CD8-positive, alpha-beta memory T cell (primary cell): ENCODE data around the gene PHTF2. TPM values are rescaled to one million over a fixed set of nuclear protein-coding genes. Genes with fewer than 3 reads are reported as not detected.
"Not testable (repeated sequence)": the region's sequence is repeated elsewhere in the genome, so short reads cannot be mapped to it uniquely, and the experiment has no call there.

Experiments
- CTCF ChIA-PET: fragments of 350-600 bp; sonication (Branson Sonifier 250); formaldehyde crosslinking; loops from one replicate; lab custom pipeline; 2021; ENCODE audit warnings: antibody characterized with exemption; lab: Charles Lee
- POLR2A ChIA-PET: fragments of 350-600 bp; sonication (Branson Sonifier 250); formaldehyde crosslinking; loops from one replicate; lab custom pipeline; 2021; ENCODE audit warnings: antibody characterized with exemption; lab: Charles Lee
- DNase-seq, 5 donors: peaks; one replicate each; pipeline versions ENCODE4 v3.0.0 to v3.0.0-alpha.2; 2020 to 2022; ENCODE audit warnings: mixed read lengths in 1 of 5
- H3K27ac ChIP-seq: one replicate; pipeline ENCODE4 v1.7.0; 2013; ENCODE audit warnings: low read depth, mild to moderate bottlenecking, low read length, moderate library complexity
- H3K27me3 ChIP-seq: 2 replicates; pipeline ENCODE4 v1.7.0; 2013; ENCODE audit warnings: low read length, mild to moderate bottlenecking; ENCODE audit not compliant: insufficient read depth, poor library complexity, severe bottlenecking
- H3K36me3 ChIP-seq: 2 replicates; pipeline ENCODE4 v1.7.0; 2013; ENCODE audit warnings: mild to moderate bottlenecking, low read length, moderate library complexity; ENCODE audit not compliant: insufficient read depth
- H3K4me1 ChIP-seq: 2 replicates; pipeline ENCODE4 v1.7.0; 2013; ENCODE audit warnings: mild to moderate bottlenecking, low read length, moderate library complexity; ENCODE audit not compliant: insufficient read depth
- H3K4me3 ChIP-seq: 2 replicates; pipeline ENCODE4 v1.7.0; 2013; ENCODE audit warnings: mild to moderate bottlenecking, low read length
- H3K9me3 ChIP-seq: 2 replicates; pipeline ENCODE4 v1.7.0; 2013; ENCODE audit warnings: mild to moderate bottlenecking, low read length
- H3K27ac Mint-ChIP-seq, 8 donors: one replicate each; pipeline ENCODE4 v1.8.0; 2020 to 2021; ENCODE audit warnings: mixed read lengths in 8 of 8, mild to moderate bottlenecking in 6 of 8, inconsistent platforms in 3 of 8, moderate library complexity in 3 of 8
- H3K27me3 Mint-ChIP-seq, 2 donors: one replicate each; pipeline ENCODE4 v1.8.0; 2020 to 2021; ENCODE audit warnings: mixed read lengths in 2 of 2, mild to moderate bottlenecking in 1 of 2, moderate library complexity in 1 of 2
- H3K36me3 Mint-ChIP-seq, 3 donors: one replicate each; pipeline ENCODE4 v1.8.0; 2020 to 2021; ENCODE audit warnings: mixed read lengths in 3 of 3, inconsistent platforms in 1 of 3, mild to moderate bottlenecking in 1 of 3
- H3K4me1 Mint-ChIP-seq, 3 donors: one replicate each; pipeline ENCODE4 v1.8.0; 2020 to 2021; ENCODE audit warnings: mixed read lengths in 3 of 3, inconsistent platforms in 1 of 3, mild to moderate bottlenecking in 1 of 3
- H3K4me3 Mint-ChIP-seq, 7 donors: one replicate each; pipeline ENCODE4 v1.8.0; 2020 to 2021; ENCODE audit warnings: mixed read lengths in 7 of 7, mild to moderate bottlenecking in 6 of 7, moderate library complexity in 4 of 7, inconsistent platforms in 2 of 7
- H3K9me3 Mint-ChIP-seq, 5 donors: one replicate each; pipeline ENCODE4 v1.8.0; 2020 to 2022; ENCODE audit warnings: mixed read lengths in 5 of 5, mild to moderate bottlenecking in 3 of 5, moderate library complexity in 2 of 5, inconsistent platforms in 1 of 5
- polyA plus RNA-seq: library from polyadenylated mRNA; unstranded; fragments of 300-500 nt; fragmentation: Illumina TruSeq; gene quantifications from one replicate; pipeline ENCODE4 v1.2.3, GENCODE V29; 2021
- total RNA-seq, 2 experiments: library from RNA; stranded (reverse); gene quantifications; one replicate each; pipeline ENCODE4 v1.2.3, GENCODE V29; 2021

Gene PHTF2
- total and polyA plus RNA-seq, 3 experiments from 2014 or later = 13.7 to 44.5 (median 39.3) TPM

GRCh38 chr7:77833136-77833535 lies 34.6 kb downstream of the PHTF2 start:
- ChIA-PET CTCF (no interaction called here), POLR2A (interaction anchor here (1.1 kb wide), 1 partner anchor 20 kb away, joined by 3 read pairs; no protein-coding TSS in a partner anchor)
- no peaks in the 10 kb centered on the region for H3K27me3 Mint-ChIP-seq

GRCh38 chr7:77836425-77836824 lies 37.9 kb downstream of the PHTF2 start:
- H3K27me3 Mint-ChIP-seq, H3K4me3 ChIP-seq, H3K9me3 Mint-ChIP-seq, POLR2A ChIA-PET, H3K4me3 Mint-ChIP-seq, CTCF ChIA-PET, H3K36me3 Mint-ChIP-seq, H3K9me3 ChIP-seq, H3K27me3 ChIP-seq, DNase-seq, H3K36me3 ChIP-seq, H3K27ac ChIP-seq: not testable (repeated sequence)
- peaks cover 11% of the 10 kb centered on the region for H3K4me1 ChIP-seq
- Mint-ChIP-seq H3K27ac (peak overlapping the region in 1 of 8 donors; percentile 38), H3K4me1 (peaks cover 27 to 62% (median 57%) of the 10 kb centered on the region in 3 donors)

More at GRCh38 chr7:77833136-77833535, 34.6 kb downstream of the PHTF2 start:
- H3K9me3 Mint-ChIP-seq = no peaks in the 10 kb centered on the region
- H3K27me3 ChIP-seq = no peaks in the 10 kb centered on the region
- H3K4me3 Mint-ChIP-seq = peak overlapping the region in 4 of 7 donors; percentile 0 to 43 (median 24)
- no peaks in the 10 kb centered on the region for H3K36me3 ChIP-seq
- peak overlapping the region in 1 of 8 donors; percentile 13 for H3K27ac Mint-ChIP-seq
- H3K27ac ChIP-seq = no peak overlapping the region
- H3K4me3 ChIP-seq = no peak overlapping the region
- H3K4me1 ChIP-seq = peaks cover 4% of the 10 kb centered on the region
- H3K36me3 Mint-ChIP-seq = peaks cover 0 to 4% (median 0%) of the 10 kb centered on the region in 3 donors
- no peak for DNase-seq
- peaks cover 32 to 70% (median 67%) of the 10 kb centered on the region in 3 donors for H3K4me1 Mint-ChIP-seq
- H3K9me3 ChIP-seq = no peaks in the 10 kb centered on the region

- DNase-seq = no peak
- Mint-ChIP-seq H3K27me3 (no peaks in the 10 kb centered on the region), H3K36me3 (peaks cover 0 to 6% (median 2%) of the 10 kb centered on the region in 3 donors), H3K27ac (no peak overlapping the region), H3K9me3 (no peaks in the 10 kb centered on the region), H3K4me1 (peaks cover 23 to 58% (median 49%) of the 10 kb centered on the region in 3 donors), H3K4me3 (no peak overlapping the region)
- H3K9me3 ChIP-seq = no peaks in the 10 kb centered on the region
- H3K4me1 ChIP-seq = peaks cover 11% of the 10 kb centered on the region
- no peaks in the 10 kb centered on the region for H3K27me3 ChIP-seq
- POLR2A ChIA-PET = no interaction called here
- no peak overlapping the region for H3K4me3 ChIP-seq
- no peaks in the 10 kb centered on the region for H3K36me3 ChIP-seq
- H3K27ac ChIP-seq = no peak overlapping the region
- CTCF ChIA-PET = no interaction called here
These were observed 38.7 kb downstream of the PHTF2 start for GRCh38 chr7:77837275-77837674.

GRCh38 chr7:77837966-77838365 lies 39.4 kb downstream of the PHTF2 start:
- H3K4me3 ChIP-seq = no peak overlapping the region
- H3K4me1 ChIP-seq = peaks cover 11% of the 10 kb centered on the region
- no peaks in the 10 kb centered on the region for H3K27me3 Mint-ChIP-seq
- H3K36me3 ChIP-seq = no peaks in the 10 kb centered on the region
- ChIA-PET POLR2A (no interaction called here), CTCF (no interaction called here)
- peak overlapping the region in 2 of 8 donors; percentile 26 to 33 for H3K27ac Mint-ChIP-seq
- H3K27ac ChIP-seq = no peak overlapping the region
- H3K4me1 Mint-ChIP-seq = peaks cover 21 to 54% (median 45%) of the 10 kb centered on the region in 3 donors
- no peaks in the 10 kb centered on the region for H3K27me3 ChIP-seq
- H3K36me3 Mint-ChIP-seq = peaks cover 0 to 6% (median 4%) of the 10 kb centered on the region in 3 donors
- H3K9me3 Mint-ChIP-seq = no peaks in the 10 kb centered on the region
- no peaks in the 10 kb centered on the region for H3K9me3 ChIP-seq
- H3K4me3 Mint-ChIP-seq = no peak overlapping the region
- no peak for DNase-seq

- no peak overlapping the region for H3K27ac ChIP-seq
- CTCF ChIA-PET = no interaction called here
- H3K36me3 ChIP-seq = no peaks in the 10 kb centered on the region
These were observed 40.4 kb downstream of the PHTF2 start for GRCh38 chr7:77838929-77839491.

GRCh38 chr7:77839919-77840318 lies 41.3 kb downstream of the PHTF2 start:
- CTCF ChIA-PET = no interaction called here
- Histone ChIP-seq H3K36me3 (no peaks in the 10 kb centered on the region), H3K27ac (no peak overlapping the region), H3K9me3 (no peaks in the 10 kb centered on the region), H3K4me1 (peaks cover 7% of the 10 kb centered on the region), H3K27me3 (no peaks in the 10 kb centered on the region), H3K4me3 (no peak overlapping the region)
- Mint-ChIP-seq H3K4me3 (no peak overlapping the region), H3K27ac (peak overlapping the region in 2 of 8 donors; percentile 15 to 31), H3K4me1 (peaks cover 10 to 40% (median 32%) of the 10 kb centered on the region in 3 donors), H3K9me3 (no peaks in the 10 kb centered on the region), H3K36me3 (peaks cover 0 to 11% (median 4%) of the 10 kb centered on the region in 3 donors), H3K27me3 (no peaks in the 10 kb centered on the region)
- no peak for DNase-seq
- POLR2A ChIA-PET = no interaction called here

More at GRCh38 chr7:77838929-77839491, 40.4 kb downstream of the PHTF2 start:
- H3K36me3 Mint-ChIP-seq = peaks cover 0 to 9% (median 4%) of the 10 kb centered on the region in 3 donors
- Histone ChIP-seq H3K9me3 (no peaks in the 10 kb centered on the region), H3K4me1 (peaks cover 11% of the 10 kb centered on the region), H3K27me3 (no peaks in the 10 kb centered on the region), H3K4me3 (no peak overlapping the region)
- no peak overlapping the region for H3K4me3 Mint-ChIP-seq
- DNase-seq = no peak
- POLR2A ChIA-PET = no interaction called here
- H3K27me3 Mint-ChIP-seq = no peaks in the 10 kb centered on the region
- peaks cover 15 to 48% (median 39%) of the 10 kb centered on the region in 3 donors for H3K4me1 Mint-ChIP-seq
- H3K9me3 Mint-ChIP-seq = no peaks in the 10 kb centered on the region
- peak overlapping the region in 3 of 8 donors; percentile 24 to 47 (median 28) for H3K27ac Mint-ChIP-seq

- Mint-ChIP-seq H3K9me3 (no peaks in the 10 kb centered on the region), H3K27ac (peak overlapping the region in 2 of 8 donors; percentile 11 to 92), H3K27me3 (no peaks in the 10 kb centered on the region), H3K4me3 (no peak overlapping the region), H3K4me1 (peaks cover 16 to 48% (median 30%) of the 10 kb centered on the region in 3 donors), H3K36me3 (peaks cover 0 to 13% (median 8%) of the 10 kb centered on the region in 3 donors)
- H3K27ac ChIP-seq = peak overlapping the region; percentile 27
- DNase-seq = no peak
- no peak overlapping the region for H3K4me3 ChIP-seq
- CTCF ChIA-PET = no interaction called here
- H3K27me3 ChIP-seq = no peaks in the 10 kb centered on the region
- H3K9me3 ChIP-seq = no peaks in the 10 kb centered on the region
- H3K36me3 ChIP-seq = no peaks in the 10 kb centered on the region
- POLR2A ChIA-PET = no interaction called here
- peaks cover 7% of the 10 kb centered on the region for H3K4me1 ChIP-seq
These were observed 44.6 kb downstream of the PHTF2 start for GRCh38 chr7:77843194-77843593.

- Histone ChIP-seq H3K4me3 (no peak overlapping the region), H3K9me3 (no peaks in the 10 kb centered on the region), H3K27me3 (no peaks in the 10 kb centered on the region), H3K36me3 (no peaks in the 10 kb centered on the region), H3K4me1 (no peaks in the 10 kb centered on the region), H3K27ac (peak overlapping the region; percentile 33)
- no peaks in the 10 kb centered on the region for H3K27me3 Mint-ChIP-seq
- H3K27ac Mint-ChIP-seq = peak overlapping the region in 1 of 8 donors; percentile 32
- H3K4me1 Mint-ChIP-seq = peaks cover 27 to 57% (median 41%) of the 10 kb centered on the region in 3 donors
- no peak overlapping the region for H3K4me3 Mint-ChIP-seq
- peaks cover 0 to 24% (median 7%) of the 10 kb centered on the region in 3 donors for H3K36me3 Mint-ChIP-seq
- no peaks in the 10 kb centered on the region for H3K9me3 Mint-ChIP-seq
- POLR2A ChIA-PET = no interaction called here
- no peak for DNase-seq
- CTCF ChIA-PET = no interaction called here
These were observed 47.9 kb downstream of the PHTF2 start for GRCh38 chr7:77846317-77847092.
